GM18870 (cell line): ENCODE results near the gene APOBEC4.

Source experiments
- ATAC-seq: cut with Tn5 transposase; IDR thresholded peaks from one replicate; pipeline ENCODE4 v1.9.1; 2021; ENCODE audit warnings: moderate library complexity; ENCODE audit not compliant: unreplicated experiment

Gene APOBEC4

DNA sequence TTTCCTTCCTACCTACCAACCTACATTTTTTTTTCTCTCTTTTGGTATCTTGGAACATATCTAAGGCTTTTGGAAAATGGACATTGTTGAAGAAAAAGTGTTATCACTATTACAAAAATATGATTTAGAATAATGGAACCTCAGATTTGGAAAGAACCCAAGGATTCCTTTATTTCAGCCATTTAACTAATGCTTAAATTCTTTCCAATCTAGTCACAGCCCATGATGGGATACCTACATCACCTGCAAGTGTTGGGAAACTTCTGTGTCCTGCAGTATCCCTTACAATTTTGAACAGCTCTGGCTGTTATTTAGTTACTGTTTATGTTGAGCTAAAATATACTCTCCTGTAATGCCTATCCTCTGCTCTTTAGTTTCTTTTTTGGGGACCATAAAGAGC lies 22.3 kb upstream of the APOBEC4 start:
- ATAC-seq, result no peak

DNA sequence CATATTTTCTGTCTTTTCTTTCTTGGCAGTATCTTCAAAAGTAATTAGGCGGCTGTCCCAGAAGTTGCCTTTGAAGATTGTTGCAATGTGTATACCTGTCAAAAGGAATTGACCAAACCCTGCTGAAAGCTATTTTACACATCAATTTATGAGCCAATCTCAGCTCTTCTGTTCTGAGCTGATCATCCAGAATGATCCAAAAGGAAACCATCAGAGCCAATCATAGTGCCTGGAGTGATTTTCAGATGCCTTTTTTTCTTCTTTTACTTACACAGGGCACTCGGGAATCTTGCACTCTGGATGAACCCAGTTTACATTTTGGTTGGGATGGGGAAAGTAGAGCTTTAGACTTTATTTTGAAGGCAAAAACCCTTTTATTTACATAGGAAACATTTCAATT lies 21.8 kb upstream of the APOBEC4 start:
- ATAC-seq, result no peak

DNA sequence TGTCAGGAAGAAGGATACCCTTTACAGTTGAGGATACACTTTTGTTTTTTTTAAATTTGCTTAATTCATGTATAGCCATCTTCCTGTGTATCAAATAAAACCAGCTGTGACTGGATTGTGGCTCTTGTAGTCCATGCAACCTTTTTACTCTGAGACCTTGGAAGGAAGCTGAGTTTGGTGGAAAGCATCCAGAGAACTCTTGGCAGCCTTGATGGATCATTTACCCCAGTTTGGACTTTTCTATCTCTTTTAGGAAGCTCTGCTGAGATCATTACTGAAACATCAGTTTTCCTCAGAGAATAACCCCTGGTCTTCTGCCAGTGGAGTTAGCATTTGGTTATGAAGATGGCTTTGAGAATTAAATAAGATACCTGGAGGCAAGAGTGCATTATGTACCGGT lies 21.2 kb upstream of the APOBEC4 start:
- ATAC-seq, result no peak

DNA sequence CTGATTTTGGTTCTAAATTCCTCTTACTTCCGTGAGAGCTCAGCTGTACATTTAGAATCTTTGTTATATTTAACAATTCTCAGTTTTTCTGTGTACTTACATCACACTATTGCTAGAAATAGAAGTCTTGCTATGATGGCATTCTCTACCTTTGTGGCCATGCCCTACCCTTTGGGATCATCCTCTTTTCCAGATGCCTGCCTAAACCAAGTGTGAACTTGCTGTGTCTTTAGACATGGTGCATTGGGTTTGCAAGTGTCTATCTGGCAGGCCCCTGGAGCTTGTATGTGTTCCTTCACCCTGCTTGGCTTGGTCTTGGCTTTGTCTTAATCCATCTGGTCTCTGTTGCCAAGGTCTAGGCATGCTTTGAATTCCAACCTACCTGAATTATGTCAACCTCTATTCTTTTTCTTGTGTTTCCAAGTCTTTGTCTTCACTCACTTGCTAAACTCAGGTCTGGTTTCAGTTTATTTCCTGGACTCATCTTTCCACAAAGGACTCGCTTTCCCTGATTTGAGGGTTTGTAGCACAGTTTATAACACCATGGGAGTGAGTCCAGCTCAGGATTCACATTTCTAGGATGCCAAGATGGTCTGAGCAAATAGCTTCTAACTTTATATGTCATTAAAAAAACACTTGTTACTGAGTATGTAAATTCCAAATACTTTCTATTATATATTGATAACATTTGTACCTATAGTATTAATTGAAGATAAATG lies 20.6 kb upstream of the APOBEC4 start:
- no peak for ATAC-seq

DNA sequence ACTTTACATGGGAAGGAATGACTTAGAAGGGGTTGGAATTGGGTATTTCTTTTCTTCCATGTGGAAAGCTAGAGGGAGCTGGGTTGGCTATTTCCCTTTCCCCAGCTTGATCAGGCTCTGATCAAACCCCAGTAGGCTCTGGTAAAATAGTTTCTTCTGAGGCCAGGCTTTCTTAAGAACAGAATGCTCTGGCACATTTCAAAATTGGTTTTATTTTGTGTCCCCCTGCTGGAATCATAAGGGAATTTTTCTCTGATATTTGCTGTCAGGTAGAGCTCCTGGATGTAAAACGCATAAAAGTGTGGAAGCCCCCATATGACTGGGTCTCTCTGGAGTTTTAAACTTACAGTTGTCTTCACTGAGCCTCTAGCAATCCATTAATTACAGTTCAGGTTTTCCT lies 17.1 kb upstream of the APOBEC4 start:
- no peak for ATAC-seq

DNA sequence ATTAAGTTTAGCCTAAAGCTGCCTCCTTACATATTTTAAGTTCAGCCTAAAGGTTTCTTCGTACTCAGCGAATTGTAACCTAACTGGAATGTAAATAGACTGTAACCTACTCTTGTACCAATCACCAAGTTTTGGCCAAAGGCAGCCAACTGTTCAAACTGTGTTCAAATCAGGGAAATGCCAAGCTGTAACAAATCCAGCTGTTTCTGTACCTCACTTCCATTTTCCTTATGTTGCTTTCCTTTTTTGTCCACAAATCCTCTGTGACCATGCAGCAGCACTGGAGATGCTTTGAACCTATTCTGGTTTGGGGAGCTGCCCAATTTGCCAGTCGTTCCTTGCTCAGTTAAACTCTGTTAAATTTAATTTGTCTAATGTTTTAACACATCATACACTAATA lies 3.2 kb upstream of the APOBEC4 start:
- no peak for ATAC-seq

DNA sequence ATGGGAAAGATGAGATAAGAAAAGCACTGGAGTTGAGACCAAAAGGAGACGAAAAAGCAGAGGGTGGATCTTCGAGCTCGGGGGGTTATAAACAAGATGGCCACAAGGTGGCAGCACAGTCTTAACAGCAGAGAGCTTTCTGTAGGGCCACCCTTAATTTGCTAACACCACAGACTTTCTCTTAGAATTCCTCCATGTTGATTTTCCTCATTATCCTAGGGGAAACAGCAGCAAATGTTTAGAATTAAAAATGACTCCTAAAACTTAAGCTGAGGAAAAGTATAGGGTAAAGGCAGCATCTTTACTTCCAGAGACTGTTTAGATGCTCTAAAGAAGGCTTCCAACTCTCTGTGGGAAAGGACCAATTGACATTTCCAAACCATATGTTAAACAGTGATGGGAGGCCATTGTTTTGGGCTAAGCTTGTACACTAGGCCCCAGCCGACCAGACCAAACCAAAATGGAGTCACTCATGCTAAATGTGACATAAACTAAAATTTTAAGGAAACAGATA lies 2.5 kb upstream of the APOBEC4 start:
- peak; percentile 64 for ATAC-seq

DNA sequence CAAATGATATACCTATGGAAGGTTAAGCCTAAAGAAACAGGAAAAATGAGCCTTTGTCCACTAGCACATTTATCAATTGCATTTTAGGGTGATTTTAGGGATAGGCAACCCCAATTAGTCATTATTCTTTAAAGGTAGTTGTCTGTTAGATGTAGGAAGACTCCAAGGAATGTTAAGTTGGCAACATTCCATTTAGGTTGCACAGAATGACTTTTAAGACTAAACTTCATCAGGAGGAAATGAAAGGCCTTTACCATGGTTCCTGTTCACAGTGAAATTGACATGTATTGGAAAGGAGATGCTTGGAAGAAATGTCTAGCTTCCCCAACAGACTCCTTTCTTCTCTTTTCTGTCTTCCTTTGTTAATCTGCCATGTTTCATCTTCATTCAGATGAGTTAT lies 1.6 kb upstream of the APOBEC4 start:
- no peak for ATAC-seq

DNA sequence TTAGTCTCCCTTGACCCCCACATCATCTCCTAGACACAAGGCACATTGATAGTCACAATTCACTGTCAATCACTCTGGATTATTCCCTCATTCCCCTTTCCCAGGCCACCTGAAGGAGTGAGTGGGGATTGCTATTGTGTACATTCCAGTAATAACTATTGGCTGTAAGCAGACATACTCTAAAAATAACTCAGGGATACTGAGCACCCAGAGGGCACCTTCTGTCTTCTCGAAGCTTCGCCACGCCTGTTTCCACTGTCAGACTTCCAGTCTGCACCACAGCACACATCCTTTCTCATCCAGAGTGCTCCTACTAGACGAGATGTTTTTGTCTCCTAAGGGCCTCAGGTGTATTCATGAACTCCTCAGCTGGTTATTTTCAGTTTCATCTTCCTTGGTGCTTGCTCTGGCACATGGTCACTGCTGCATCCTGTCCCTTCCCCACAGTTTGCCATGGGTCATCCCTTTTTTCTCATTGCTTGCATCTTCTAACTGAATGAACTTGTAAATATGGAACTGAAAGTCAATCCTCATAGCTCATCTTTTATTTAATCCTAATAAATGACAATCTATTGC lies 848 bp upstream of the APOBEC4 start:
- no peak for ATAC-seq

DNA sequence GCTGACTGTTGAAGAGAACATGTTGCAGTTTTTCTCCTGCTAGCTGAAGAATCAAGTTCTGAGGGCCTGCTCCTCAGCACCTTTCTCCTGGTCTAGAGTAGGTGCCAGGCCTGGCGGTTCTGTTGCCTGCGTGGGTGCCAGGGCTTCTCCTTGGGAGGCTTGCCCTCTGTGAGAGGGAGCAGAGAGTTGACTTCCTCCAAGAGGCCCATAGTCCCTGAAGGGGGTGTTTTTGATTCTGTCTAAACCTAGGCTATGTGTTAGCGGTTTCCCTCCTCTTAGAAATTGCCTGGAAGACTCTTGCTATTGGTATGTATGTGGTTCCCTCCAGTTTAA lies 312 bp upstream of the APOBEC4 start:
- ATAC-seq, result no peak

DNA sequence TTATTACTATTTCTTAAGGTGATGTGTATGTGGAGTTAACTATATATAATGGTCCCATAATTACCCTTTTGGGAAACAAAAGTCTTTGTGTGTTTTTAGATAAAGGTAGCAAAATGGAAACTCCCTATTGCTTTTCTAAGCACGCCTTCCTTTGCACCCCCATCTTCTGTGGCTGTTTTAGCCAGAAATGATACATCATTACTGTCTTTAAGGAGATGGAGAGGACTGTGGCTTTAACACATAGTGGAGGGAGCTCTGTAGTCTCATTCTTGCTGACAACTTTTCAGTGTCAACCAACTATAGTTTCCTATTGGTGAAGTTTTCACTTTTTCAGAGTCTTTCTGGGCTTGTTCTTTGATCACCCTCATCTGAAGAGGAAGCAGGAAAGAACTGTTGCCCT lies 1.0 kb downstream of the APOBEC4 start:
- ATAC-seq, result peak; percentile 55

DNA sequence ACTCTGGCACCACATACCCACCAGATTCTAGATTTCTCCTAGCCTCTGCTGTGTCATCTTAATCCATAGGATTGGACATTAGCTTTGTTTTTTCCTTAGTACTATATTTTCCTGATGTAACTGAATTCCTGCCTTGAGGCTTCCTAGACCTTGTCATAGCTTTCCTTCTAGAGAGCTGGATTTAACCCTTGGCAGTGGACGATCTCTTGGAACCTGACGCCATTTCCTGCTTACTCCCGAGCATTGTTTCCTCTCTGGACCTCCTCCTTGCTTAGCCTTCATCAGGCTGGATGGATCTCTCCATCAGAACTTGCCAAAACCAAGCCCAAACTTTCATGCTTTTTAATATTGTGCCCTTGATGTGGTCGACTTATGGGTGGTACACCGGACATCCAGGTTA lies 1.5 kb downstream of the APOBEC4 start:
- peak; percentile 2 for ATAC-seq

DNA sequence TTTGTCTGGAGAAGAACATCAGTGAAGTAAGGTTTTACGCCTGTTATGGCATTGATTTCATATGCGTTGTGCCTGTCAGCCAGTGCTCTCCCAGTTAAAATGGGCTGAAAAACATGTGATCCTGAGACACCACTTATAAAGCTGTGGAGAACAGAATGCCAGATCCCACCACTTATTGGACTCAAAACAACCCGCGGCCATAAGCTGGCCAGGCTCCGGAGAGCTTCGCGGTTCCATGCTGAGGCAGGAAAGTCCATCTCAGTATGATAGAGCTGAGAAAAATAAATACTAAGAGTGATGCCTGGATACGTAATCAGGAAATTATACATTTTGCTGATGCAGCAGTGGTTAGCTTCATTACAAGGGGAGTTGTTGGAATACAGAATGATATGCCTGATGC lies 5.1 kb downstream of the APOBEC4 start:
- no peak for ATAC-seq

DNA sequence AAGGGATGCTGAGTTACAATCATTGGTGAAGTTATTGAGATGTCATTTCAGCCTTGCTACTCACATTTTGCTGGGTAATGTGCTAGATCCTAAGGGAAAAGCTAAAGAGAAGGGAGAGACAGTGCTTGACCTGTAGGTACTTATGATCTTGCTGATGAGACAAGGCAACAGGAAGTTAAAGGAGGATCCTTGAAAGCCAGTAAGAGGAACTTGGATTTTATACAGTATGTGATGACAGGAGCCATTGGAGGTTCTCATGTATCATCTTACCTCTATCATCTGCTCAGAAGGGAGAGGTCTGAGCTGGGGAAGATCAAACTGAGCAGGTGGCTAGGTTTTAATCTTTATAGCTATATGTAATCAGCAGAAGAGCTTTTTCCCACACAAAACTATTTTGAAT lies 6.3 kb downstream of the APOBEC4 start:
- ATAC-seq, result no peak

DNA sequence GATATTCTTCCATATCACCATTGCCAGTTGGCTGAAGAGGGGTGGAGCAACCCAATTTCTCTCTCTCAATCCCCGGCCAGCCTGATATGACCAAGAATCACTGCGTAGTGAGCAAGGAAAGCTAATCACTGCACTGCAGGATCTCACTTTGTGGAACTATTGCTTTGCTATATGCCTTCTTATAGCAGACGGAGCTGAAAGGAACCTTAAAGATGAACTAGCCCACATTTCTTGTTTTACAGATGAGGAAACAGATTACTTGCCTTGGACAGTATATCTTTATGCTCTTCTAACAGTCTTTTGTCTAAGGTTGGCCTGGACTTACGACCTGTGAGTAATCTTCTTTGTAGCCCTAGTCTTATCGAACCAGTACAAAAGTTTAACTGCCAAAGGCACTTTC lies 7.6 kb downstream of the APOBEC4 start:
- no peak for ATAC-seq

DNA sequence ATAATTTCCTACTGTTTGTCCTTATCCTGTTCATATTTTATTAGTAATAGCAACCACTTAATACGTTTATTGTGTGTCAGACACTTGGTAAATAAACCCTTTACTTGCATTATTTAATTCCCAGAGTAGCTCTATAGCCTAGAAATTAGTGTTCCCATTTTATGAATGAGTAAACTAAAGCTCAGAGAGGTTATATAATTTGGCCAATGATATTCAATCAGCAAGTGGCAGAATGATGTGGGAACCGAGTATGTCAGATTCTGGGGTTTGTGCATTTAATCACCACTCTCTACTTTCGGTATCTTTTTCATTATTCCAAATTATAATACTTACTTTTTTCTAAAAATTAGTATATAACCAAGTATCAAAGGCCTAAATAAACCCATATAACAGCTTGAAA lies 10.9 kb downstream of the APOBEC4 start:
- no peak for ATAC-seq

DNA sequence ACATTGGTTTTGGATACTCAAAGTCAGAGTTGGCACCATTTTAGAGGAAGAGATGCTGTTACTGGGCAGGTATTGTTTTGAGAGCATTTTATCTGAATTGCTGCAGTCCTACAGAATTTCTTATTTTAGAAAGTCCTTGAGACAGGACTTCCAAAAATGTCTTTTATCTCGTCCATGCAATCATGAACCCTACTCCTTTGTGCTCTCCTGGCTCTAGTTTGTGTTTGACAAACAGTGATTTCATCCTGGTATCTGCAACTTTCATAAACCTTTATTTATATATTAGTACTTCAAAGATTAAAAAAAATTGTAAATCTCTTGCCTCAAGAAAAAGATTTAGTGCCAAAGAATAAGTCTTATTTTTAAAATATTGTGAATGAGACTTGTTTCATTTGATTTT lies 12.9 kb downstream of the APOBEC4 start:
- no peak for ATAC-seq

DNA sequence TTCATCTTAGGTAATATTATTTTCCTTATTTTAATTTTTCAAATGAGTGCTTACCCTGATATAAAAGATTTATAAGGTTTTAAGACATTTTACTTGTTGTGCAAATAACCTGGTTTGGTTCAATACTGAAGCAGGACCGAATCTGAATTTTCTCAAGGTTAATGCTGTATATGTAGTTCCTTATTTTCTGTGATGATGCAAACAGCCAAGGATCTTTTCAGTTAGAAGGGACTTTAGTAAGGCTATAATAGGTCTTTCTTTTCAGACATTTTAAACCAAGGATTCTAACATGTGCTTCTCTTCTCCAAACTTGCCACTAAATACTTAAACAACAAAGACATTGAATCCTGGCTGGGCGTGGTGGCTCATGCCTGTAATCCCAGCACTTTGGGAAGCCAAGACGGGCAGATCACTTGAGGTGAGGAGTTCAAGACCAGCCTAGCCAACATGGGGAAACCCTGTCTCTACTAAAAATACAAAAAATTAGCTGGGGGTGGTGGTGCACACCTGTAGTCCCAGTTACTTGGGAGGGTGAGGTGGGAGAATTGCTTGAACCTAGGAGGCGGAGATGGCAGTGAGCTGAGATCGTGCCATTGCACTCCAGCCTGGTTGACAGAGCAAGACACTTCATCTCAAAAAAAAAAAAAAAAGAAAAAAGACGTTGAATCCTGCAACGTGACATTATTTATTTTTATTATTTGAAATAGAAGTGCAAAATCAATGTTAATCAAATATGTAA lies 14.3 kb downstream of the APOBEC4 start:
- ATAC-seq, result no peak

DNA sequence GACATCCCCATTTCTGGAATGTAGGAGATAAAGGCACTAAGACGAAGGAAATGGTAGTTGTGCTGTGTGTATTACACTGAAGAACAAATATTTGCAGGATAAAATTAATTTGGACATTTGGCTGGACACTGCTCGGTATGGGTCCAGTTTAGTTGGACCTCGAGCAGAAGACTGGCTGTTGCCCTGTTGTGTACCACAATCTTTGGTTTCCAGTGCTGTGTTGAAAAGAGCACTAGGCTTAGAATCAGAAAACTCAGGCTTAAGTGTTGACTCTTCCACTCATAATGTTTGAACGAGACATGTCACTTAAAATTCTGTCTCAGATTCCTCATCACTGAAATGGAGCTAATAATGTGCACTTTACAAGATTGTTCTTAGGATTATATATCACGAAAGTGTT lies 16.3 kb downstream of the APOBEC4 start:
- no peak for ATAC-seq

DNA sequence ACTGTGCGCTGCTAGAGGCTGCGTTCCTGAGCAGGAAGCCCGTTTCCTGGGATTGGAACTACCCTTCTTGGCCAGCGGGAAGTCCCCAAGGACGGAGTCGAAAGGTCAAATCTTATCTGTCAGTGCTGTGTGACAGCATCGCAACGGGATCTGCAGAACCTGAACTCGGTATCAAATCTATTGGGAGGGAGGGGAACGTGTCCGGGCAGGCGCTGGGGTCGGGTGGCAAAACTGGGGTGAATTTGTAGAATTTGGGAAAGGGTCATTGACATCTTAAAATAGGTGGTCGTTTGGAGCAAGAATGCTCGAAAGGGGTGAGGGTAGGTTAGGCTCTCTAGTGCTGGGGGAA lies 16.8 kb downstream of the APOBEC4 start:
- peak; percentile 2 for ATAC-seq

DNA sequence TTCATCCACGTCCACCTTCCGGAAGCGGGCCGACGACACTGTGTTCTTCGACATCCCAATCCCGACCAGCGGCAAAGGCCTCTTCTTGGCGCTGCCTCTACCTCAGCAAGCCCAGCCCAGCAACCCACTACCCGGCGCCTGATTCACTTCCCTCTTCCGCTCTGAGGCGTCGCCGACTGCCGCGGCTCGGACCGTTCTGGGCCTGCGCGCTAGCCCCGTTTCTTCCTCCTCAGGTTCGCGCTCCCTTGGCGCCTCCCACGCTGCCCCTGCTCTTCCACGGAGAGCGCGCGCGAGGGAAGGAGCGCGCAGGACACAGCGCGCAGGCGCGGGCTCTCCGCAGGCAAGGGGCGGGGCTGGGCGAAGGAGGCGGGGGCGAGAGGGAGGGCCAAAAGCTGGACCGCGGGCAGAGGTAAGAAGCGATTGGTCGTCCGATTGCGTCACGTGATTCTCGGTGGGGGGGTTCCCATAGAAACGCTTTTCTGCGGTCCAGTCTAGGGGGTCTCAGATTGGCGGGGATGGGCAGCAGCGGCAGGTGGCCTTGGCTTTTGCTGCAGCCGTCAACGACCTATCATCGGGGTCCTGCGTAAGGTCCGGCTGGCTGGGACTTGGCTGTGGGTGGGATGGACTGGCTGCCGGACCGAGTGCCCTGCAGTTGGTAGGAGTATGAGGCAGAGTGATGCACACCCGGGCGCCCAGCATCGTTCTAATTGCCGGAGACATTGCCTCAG lies 17.3 kb downstream of the APOBEC4 start, which contains the start of gene ARPC5:
Gene ARPC5 (minus strand): TSS at position 178 of the 728 bp plus-strand sequence. CDS start 124 bp downstream, at position 54.
- ATAC-seq, result peak; percentile 59
